Measurements from ENCODE around the gene GID8. TPM values are rescaled to one million over a fixed set of nuclear protein-coding genes. Genes with fewer than 3 reads are reported as not detected.

GID8 gene
- total and polyA plus RNA-seq, 2 experiments from 2014 or later = 41.8 to 106 TPM

GRCh38 chr20:62924442-62925075 is 13.4 kb upstream of the GID8 start:
- H3K27me3 ChIP-seq (ENCODE audit: insufficient read depth) = no peaks in the 10 kb centered on the region
- peak overlapping the region; percentile 97 for H3K4me2 ChIP-seq
- no peak overlapping the region for H2AFZ ChIP-seq
- H3K9me3 Mint-ChIP-seq = no peaks in the 10 kb centered on the region; the same call in 2 of the 3 replicates
- H3F3A ChIP-seq (replicated peaks; ENCODE audit: low read depth) = peaks cover 50% of the 10 kb centered on the region
- TF ChIP-seq ETS1 (IDR thresholded peaks at IDR 0.05) (no peak), CREB1 (CRISPR knock-in tag; IDR thresholded peaks at IDR 0.05; ENCODE audit: low read depth) (no peak), JUNB (IDR thresholded peaks at IDR 0.05; ENCODE audit: unreplicated experiment) (no peak), NANOG (IDR thresholded peaks at IDR 0.05; ENCODE audit: borderline replicate concordance) (no peak), ZNF331 (CRISPR knock-in tag; IDR thresholded peaks at IDR 0.05; ENCODE audit: low read depth) (no peak), EZH2 (IDR thresholded peaks at IDR 0.05; ENCODE audit: low read depth, unreplicated experiment) (no peak), STAT1 (IDR thresholded peaks at IDR 0.05; ENCODE audit: unreplicated experiment) (no peak), EZH2phosphoT487 (IDR thresholded peaks at IDR 0.05; ENCODE audit: unreplicated experiment) (no peak)
- TF ChIP-seq, protein P1, sequence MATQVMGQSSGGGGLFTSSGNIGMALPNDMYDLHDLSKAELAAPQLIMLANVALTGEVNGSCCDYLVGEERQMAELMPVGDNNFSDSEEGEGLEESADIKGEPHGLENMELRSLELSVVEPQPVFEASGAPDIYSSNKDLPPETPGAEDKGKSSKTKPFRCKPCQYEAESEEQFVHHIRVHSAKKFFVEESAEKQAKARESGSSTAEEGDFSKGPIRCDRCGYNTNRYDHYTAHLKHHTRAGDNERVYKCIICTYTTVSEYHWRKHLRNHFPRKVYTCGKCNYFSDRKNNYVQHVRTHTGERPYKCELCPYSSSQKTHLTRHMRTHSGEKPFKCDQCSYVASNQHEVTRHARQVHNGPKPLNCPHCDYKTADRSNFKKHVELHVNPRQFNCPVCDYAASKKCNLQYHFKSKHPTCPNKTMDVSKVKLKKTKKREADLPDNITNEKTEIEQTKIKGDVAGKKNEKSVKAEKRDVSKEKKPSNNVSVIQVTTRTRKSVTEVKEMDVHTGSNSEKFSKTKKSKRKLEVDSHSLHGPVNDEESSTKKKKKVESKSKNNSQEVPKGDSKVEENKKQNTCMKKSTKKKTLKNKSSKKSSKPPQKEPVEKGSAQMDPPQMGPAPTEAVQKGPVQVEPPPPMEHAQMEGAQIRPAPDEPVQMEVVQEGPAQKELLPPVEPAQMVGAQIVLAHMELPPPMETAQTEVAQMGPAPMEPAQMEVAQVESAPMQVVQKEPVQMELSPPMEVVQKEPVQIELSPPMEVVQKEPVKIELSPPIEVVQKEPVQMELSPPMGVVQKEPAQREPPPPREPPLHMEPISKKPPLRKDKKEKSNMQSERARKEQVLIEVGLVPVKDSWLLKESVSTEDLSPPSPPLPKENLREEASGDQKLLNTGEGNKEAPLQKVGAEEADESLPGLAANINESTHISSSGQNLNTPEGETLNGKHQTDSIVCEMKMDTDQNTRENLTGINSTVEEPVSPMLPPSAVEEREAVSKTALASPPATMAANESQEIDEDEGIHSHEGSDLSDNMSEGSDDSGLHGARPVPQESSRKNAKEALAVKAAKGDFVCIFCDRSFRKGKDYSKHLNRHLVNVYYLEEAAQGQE (IDR thresholded peaks at IDR 0.05; ENCODE audit: unreplicated experiment) = no peak
- TF ChIP-seq, protein P2, sequence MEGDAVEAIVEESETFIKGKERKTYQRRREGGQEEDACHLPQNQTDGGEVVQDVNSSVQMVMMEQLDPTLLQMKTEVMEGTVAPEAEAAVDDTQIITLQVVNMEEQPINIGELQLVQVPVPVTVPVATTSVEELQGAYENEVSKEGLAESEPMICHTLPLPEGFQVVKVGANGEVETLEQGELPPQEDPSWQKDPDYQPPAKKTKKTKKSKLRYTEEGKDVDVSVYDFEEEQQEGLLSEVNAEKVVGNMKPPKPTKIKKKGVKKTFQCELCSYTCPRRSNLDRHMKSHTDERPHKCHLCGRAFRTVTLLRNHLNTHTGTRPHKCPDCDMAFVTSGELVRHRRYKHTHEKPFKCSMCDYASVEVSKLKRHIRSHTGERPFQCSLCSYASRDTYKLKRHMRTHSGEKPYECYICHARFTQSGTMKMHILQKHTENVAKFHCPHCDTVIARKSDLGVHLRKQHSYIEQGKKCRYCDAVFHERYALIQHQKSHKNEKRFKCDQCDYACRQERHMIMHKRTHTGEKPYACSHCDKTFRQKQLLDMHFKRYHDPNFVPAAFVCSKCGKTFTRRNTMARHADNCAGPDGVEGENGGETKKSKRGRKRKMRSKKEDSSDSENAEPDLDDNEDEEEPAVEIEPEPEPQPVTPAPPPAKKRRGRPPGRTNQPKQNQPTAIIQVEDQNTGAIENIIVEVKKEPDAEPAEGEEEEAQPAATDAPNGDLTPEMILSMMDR (conservative IDR thresholded peaks at IDR 0.05; ENCODE audit: low read depth in 2 of 2) = no peak
- ATAC-seq (no peak), DNase-seq (ENCODE audit: low spot score) (no peak)
- no peaks in the 10 kb centered on the region for H3K9me2 ChIP-seq (ENCODE audit: insufficient read depth)
- peaks cover 51% of the 10 kb centered on the region for H4K20me1 ChIP-seq (replicated peaks; ENCODE audit: insufficient read depth)
- peaks cover 2% of the 10 kb centered on the region; the same call in 1 of the 2 replicates for H3K36me3 ChIP-seq (ENCODE audit: insufficient read depth)
- peaks cover 50% of the 10 kb centered on the region for H3K4me1 Mint-ChIP-seq
- H3K27ac ChIP-seq (ENCODE audit: low read depth) = peak overlapping the region; percentile 57
- peaks cover 15% of the 10 kb centered on the region; the same call in 2 of the 3 replicates for H3K36me3 Mint-ChIP-seq (ENCODE audit: low read depth)
- H3K79me2 ChIP-seq (replicated peaks; ENCODE audit: insufficient read depth) = peaks cover 84% of the 10 kb centered on the region
- peaks cover 23% of the 10 kb centered on the region for H3K27me3 Mint-ChIP-seq (ENCODE audit: insufficient read depth, low read depth, poor library complexity)
- peaks cover 62% of the 10 kb centered on the region for H3K4me1 ChIP-seq (ENCODE audit: insufficient read depth)
- H3K4me3 ChIP-seq = peak overlapping the region; percentile 95
- peak overlapping the region; percentile 95 for H3K4me3 Mint-ChIP-seq
- peak overlapping the region; percentile 40; the same call in 1 of the 2 replicates for H3K27ac Mint-ChIP-seq

Data from GM23338 (cell line).